Ovary (tissue), 9 donors: ENCODE results near the gene DENND1A. TPM values are rescaled to one million over a fixed set of nuclear protein-coding genes. Genes with fewer than 3 reads are reported as not detected.

Source experiments
- DNase-seq, 5 donors: peaks; one replicate each; pipeline ENCODE4 v3.0.0-alpha.2; 2019 to 2020
- H3K27ac ChIP-seq, 2 donors: fragments of 200-600 bp; one replicate each; pipeline versions ENCODE4 v1.5.1 to v1.8.0; 2019 to 2022
- H3K27me3 ChIP-seq: fragments of 200-600 bp; one replicate; pipeline ENCODE4 v1.8.0; 2022
- H3K36me3 ChIP-seq: fragments of 200-600 bp; sonication (generic); one replicate; pipeline ENCODE4 v1.5.1; 2019
- H3K4me1 ChIP-seq: one replicate; pipeline ENCODE4 v1.8.1; 2013; ENCODE audit warnings: mild to moderate bottlenecking, moderate library complexity; ENCODE audit not compliant: insufficient read depth
- H3K4me3 ChIP-seq: fragments of 200-600 bp; sonication (generic); one replicate; pipeline ENCODE4 v1.5.1; 2017
- H3K9me3 ChIP-seq, 2 donors: fragments of 200-600 bp in 1 of 2; sonication (generic) in 1 of 2; one replicate each; pipeline versions ENCODE4 v1.5.1 to v1.8.1; 2013 to 2019; ENCODE audit warnings: mild to moderate bottlenecking in 1 of 2, moderate library complexity in 1 of 2
- EP300 ChIP-seq: sonication (generic); formaldehyde crosslinking; IDR thresholded peaks from one replicate; pipeline ENCODE4 v1.6.1; 2017; ENCODE audit warnings: antibody characterized with exemption
- POLR2A ChIP-seq: fragments of 450-650 bp; IDR thresholded peaks from one replicate; pipeline ENCODE4 v1.6.1; 2017; ENCODE audit warnings: antibody characterized with exemption, mild to moderate bottlenecking, moderate library complexity
- WGBS, 3 donors: extraction: QIAGEN DNeasy Blood & Tissue Kit in 1 of 3; methylation state at CpG; one replicate each; pipeline versions ENCODE4 v1.1.5 to v1.1.7; 2013 to 2017; 5-methylcytosine and 5-hydroxymethylcytosine counted together
- intact Hi-C, 4 donors: fragments of 100-400 bp; cut with DNase I; formaldehyde crosslinking; loops; one replicate each; pipeline versions ENCODE4 v1.11.0 to v1.15.1; 2022 to 2023
- polyA plus RNA-seq, 2 donors: library from polyadenylated mRNA; stranded (reverse); fragments of 200-250 nt in 1 of 2; fragments of 350-450 nt in 1 of 2; fragmentation: Illumina TruSeq in 1 of 2; extraction: RNeasy Lipid Tissue Mini Kit (QIAGEN cat#74804) in 1 of 2; gene quantifications; one replicate each; pipeline ENCODE4 v1.2.3, GENCODE V29; 2013 to 2014
- total RNA-seq, 7 donors: library from RNA; depleted of rRNA in 2 of 7; stranded (reverse); fragments of >200 nt in 2 of 7; fragmentation: NEBNext Ultra II Directional in 3 of 7; extraction: Animal tissue kit (Norgen Biotek cat#: 25700) in 3 of 7; gene quantifications; one replicate each; pipeline versions ENCODE4 v1.1.0 to v1.2.4, GENCODE V29; 2016 to 2023
- TF ChIP-seq, protein P1 (sequence below), 3 donors: fragments of 450-650 bp in 2 of 3; fragments of 200-600 bp in 1 of 3; IDR thresholded peaks; one replicate each; pipeline versions ENCODE4 v1.5.1 to v1.8.0; 2016 to 2022; ENCODE audit warnings: antibody characterized with exemption in 3 of 3, mild to moderate bottlenecking in 1 of 3
- donor health status: DM: no; HTN: no; CAD: no; lungs with moderate emphysema.
- donor health status: DM: no; HTN: no; CAD: no.
- donor health status: Bipolar disorder and iron deficiency.
- donor health status: DM: yes; HTN: yes; CAD: no.
- donor health status: DM: no; HTN: no; CAD: no.
- donor health status: DM: yes; HTN: yes; CAD: no.

DENND1A gene
- total and polyA plus RNA-seq, 9 donors, result 10.4 to 24.5 (median 17.1) TPM

DNA sequence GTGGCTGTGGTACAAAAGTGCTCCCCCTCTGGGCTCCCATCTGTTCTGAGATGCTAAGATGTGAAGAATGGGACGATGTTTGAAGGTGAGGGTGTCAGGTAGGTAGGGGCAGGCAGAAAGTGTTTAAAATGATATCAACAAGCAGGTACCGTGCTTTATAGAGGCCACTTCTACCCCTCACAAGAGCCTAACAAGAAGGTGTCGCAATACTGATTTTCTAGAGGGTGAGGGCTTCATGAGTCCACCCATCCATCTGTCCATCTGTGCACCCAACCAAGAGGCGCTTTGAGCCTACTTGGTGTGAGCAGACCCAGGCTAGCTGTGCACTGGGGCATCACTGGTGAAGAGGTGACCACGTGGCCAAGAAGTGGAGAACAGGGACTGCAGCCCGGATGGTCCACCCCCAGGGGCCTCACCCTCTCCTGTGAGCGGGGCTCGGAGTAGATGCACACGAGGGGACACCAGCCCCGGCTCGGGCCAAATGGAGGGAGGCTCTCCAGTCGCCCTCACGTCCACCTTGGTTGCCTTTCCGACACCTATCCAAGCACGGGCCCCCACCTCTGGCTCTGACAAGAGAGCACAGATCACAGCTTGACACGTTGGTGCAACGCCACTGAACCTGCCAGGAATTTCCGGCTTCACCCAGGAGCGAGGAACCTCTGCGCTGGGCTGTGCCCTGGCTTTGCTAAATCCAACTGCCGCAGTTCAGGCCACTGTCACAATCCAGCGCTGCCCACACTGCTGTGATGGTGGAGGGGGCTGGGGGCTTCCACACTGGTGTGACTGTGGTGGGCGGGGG, 539.4 kb downstream of the DENND1A start:
- peaks cover 1% of the 10 kb centered on the region for H3K4me1 ChIP-seq
- TF ChIP-seq, protein P1, sequence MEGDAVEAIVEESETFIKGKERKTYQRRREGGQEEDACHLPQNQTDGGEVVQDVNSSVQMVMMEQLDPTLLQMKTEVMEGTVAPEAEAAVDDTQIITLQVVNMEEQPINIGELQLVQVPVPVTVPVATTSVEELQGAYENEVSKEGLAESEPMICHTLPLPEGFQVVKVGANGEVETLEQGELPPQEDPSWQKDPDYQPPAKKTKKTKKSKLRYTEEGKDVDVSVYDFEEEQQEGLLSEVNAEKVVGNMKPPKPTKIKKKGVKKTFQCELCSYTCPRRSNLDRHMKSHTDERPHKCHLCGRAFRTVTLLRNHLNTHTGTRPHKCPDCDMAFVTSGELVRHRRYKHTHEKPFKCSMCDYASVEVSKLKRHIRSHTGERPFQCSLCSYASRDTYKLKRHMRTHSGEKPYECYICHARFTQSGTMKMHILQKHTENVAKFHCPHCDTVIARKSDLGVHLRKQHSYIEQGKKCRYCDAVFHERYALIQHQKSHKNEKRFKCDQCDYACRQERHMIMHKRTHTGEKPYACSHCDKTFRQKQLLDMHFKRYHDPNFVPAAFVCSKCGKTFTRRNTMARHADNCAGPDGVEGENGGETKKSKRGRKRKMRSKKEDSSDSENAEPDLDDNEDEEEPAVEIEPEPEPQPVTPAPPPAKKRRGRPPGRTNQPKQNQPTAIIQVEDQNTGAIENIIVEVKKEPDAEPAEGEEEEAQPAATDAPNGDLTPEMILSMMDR (IDR thresholded peaks at IDR 0.05), result no peak
- TF ChIP-seq POLR2A (no peak), EP300 (no peak)
- no peaks in the 10 kb centered on the region for H3K9me3 ChIP-seq
- no peaks in the 10 kb centered on the region for H3K36me3 ChIP-seq
- DNase-seq, result no peak
- whole genome bisulfite sequencing, 3 donors, result 80 to 90% (median 84%) methylated on average over 21 to 23 of the region's 23 CpGs
- no peak overlapping the region for H3K4me3 ChIP-seq
- no peak overlapping the region for H3K27ac ChIP-seq
- intact Hi-C loops, result no loop called here
- H3K27me3 ChIP-seq, result no peaks in the 10 kb centered on the region

DNA sequence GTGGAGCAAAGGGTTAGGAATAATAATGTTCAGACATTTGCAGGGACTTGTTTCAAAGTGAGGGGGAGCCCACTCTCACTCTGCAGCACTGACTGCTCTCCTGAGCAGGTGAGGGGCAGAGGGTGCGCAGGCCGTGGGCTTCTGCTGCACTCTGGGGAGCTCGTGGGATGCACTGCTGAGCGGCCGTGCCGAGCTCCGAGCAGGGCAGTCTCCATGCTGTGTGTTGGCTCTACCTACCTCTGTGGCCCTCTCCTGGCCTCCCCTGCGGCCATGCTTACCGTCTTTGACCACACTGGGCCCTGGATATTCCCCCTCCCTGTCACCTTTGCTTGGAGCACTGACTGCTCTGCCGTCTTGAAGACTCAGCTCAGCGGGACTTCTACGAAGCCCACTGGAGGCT, 540.2 kb downstream of the DENND1A start:
- DNase-seq, result no peak
- WGBS, 3 donors, result 69 to 76% (median 70%) methylated on average over 12 of the region's 12 CpGs
- H3K9me3 ChIP-seq, result no peaks in the 10 kb centered on the region
- H3K4me3 ChIP-seq, result no peak overlapping the region
- TF ChIP-seq, protein P1 (IDR thresholded peaks at IDR 0.05), result no peak
- no peak for TF ChIP-seq EP300
- TF ChIP-seq POLR2A, result no peak
- H3K4me1 ChIP-seq, result no peaks in the 10 kb centered on the region
- H3K27me3 ChIP-seq, result no peaks in the 10 kb centered on the region
- H3K27ac ChIP-seq, result no peak overlapping the region
- intact Hi-C loops, result no loop called here
- H3K36me3 ChIP-seq, result no peaks in the 10 kb centered on the region

- 73 to 77% (median 75%) methylated on average over 10 of the region's 10 CpGs for WGBS, 3 donors
- intact Hi-C loops, result no loop called here
Measured at GRCh38 chr9:123389070-123389469, 540.9 kb downstream of the DENND1A start.

GRCh38 chr9:123387686-123388085, 542.2 kb downstream of the DENND1A start:
- no peaks in the 10 kb centered on the region for H3K4me1 ChIP-seq
- no peak overlapping the region for H3K27ac ChIP-seq
- H3K4me3 ChIP-seq, result no peak overlapping the region
- TF ChIP-seq EP300 (no peak), POLR2A (no peak)
- TF ChIP-seq, protein P1 (IDR thresholded peaks at IDR 0.05), result no peak
- H3K27me3 ChIP-seq, result no peaks in the 10 kb centered on the region
- WGBS, 3 donors, result 82 to 85% (median 84%) methylated on average over 14 of the region's 14 CpGs
- H3K36me3 ChIP-seq, result no peaks in the 10 kb centered on the region
- H3K9me3 ChIP-seq, result no peaks in the 10 kb centered on the region
- intact Hi-C loops, result no loop called here
- no peak for DNase-seq

More at GRCh38 chr9:123389070-123389469, 540.9 kb downstream of the DENND1A start:
- Histone ChIP-seq H3K9me3 (no peaks in the 10 kb centered on the region), H3K36me3 (no peaks in the 10 kb centered on the region), H3K4me3 (no peak overlapping the region), H3K27ac (no peak overlapping the region), H3K4me1 (no peaks in the 10 kb centered on the region), H3K27me3 (no peaks in the 10 kb centered on the region)
- no peak for TF ChIP-seq POLR2A
- DNase-seq, result no peak

- no peak for DNase-seq
- Histone ChIP-seq H3K4me1 (no peaks in the 10 kb centered on the region), H3K36me3 (no peaks in the 10 kb centered on the region), H3K27me3 (no peaks in the 10 kb centered on the region), H3K9me3 (no peaks in the 10 kb centered on the region), H3K4me3 (no peak overlapping the region), H3K27ac (no peak overlapping the region)
- TF ChIP-seq POLR2A (no peak), EP300 (no peak)
- TF ChIP-seq, protein P1 (IDR thresholded peaks at IDR 0.05), result no peak
- 85 to 89% (median 88%) methylated on average over 25 to 27 of the region's 27 CpGs for WGBS, 3 donors
- intact Hi-C loops, result no loop called here
Measured at GRCh38 chr9:123383512-123384170, 546.3 kb downstream of the DENND1A start.
